Activated T-cell treated with anti-CD3 and anti-CD28 coated beads, Interleukin-2, amount 50 U/mL, for 72 hours (primary cell): ENCODE measurements around the gene DACT2. TPM values are rescaled to one million over a fixed set of nuclear protein-coding genes. Genes with fewer than 3 reads are reported as not detected.
A peak's percentile ranks its signal among the peaks of the same experiment; 100 is the strongest.
"Not testable (repeated sequence)": the region's sequence is repeated elsewhere in the genome, so short reads cannot be mapped to it uniquely, and the experiment has no call there.

Experiments used
- ATAC-seq, 2 donors: fragments of 150-1000 bp; cut with Tn5 transposase; replicated peaks in 1 of 2; 2 replicates each; pipeline ENCODE4 v1.10.0; 2021; ENCODE audit warnings: moderate library complexity in 2 of 2, mild to moderate bottlenecking in 1 of 2
- DNase-seq, 2 donors: peaks; one replicate each; pipeline ENCODE4 v3.0.0; 2021 to 2022; ENCODE audit warnings: mixed read lengths in 1 of 2
- H3K27ac Mint-ChIP-seq: one replicate; pipeline ENCODE4 v1.8.0; 2022; ENCODE audit warnings: mild to moderate bottlenecking, moderate library complexity, mixed read lengths
- H3K27me3 Mint-ChIP-seq: one replicate; pipeline ENCODE4 v1.8.0; 2022; ENCODE audit warnings: low read depth, mixed read lengths
- H3K36me3 Mint-ChIP-seq, 2 donors: one replicate each; pipeline ENCODE4 v1.8.0; 2022; ENCODE audit warnings: mixed read lengths in 2 of 2, mild to moderate bottlenecking in 1 of 2; ENCODE audit not compliant: insufficient read depth in 2 of 2
- H3K4me1 Mint-ChIP-seq: one replicate; pipeline ENCODE4 v1.8.0; 2022; ENCODE audit warnings: low read depth, mixed read lengths
- H3K4me3 Mint-ChIP-seq, 2 donors: one replicate each; pipeline ENCODE4 v1.8.0; 2022; ENCODE audit warnings: mild to moderate bottlenecking in 2 of 2, mixed read lengths in 2 of 2, moderate library complexity in 2 of 2
- H3K9me3 Mint-ChIP-seq, 2 donors: one replicate each; pipeline ENCODE4 v1.8.0; 2022; ENCODE audit warnings: mixed read lengths in 2 of 2
- total RNA-seq, 2 donors: library from RNA; stranded (reverse); gene quantifications; one replicate each; pipeline ENCODE4 v1.2.3, GENCODE V29; 2022

DACT2 gene
- total RNA-seq, 2 donors from 2014 or later, result 0.14 to 1.3 TPM

DNA sequence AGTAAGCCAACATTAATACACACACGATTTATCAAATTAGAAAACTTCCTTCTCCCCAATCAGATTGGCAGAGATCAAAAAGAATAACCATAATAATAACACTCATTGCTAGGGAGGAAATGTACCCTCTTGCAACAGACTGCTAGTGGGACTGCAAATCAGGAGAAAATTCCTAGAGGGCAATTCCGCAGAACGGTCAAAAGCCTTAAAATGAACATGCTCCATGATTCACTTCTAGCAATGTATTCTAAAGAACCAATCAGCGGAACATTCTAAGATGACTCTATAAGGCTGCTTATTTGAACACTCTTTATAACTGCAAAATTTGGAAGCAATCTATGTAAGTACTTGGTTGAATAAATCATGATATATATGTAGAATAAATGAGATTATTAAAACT is 8.5 kb upstream of the DACT2 start:
- no peaks in the 10 kb centered on the region for H3K36me3 Mint-ChIP-seq
- no peak for DNase-seq
- peaks cover 0 to 7% of the 10 kb centered on the region in 2 donors for H3K9me3 Mint-ChIP-seq
- no peak overlapping the region for H3K4me3 Mint-ChIP-seq
- no peaks in the 10 kb centered on the region for H3K4me1 Mint-ChIP-seq
- H3K27me3 Mint-ChIP-seq, result peaks cover 46% of the 10 kb centered on the region
- no peak overlapping the region for H3K27ac Mint-ChIP-seq
- no peak for ATAC-seq

DNA sequence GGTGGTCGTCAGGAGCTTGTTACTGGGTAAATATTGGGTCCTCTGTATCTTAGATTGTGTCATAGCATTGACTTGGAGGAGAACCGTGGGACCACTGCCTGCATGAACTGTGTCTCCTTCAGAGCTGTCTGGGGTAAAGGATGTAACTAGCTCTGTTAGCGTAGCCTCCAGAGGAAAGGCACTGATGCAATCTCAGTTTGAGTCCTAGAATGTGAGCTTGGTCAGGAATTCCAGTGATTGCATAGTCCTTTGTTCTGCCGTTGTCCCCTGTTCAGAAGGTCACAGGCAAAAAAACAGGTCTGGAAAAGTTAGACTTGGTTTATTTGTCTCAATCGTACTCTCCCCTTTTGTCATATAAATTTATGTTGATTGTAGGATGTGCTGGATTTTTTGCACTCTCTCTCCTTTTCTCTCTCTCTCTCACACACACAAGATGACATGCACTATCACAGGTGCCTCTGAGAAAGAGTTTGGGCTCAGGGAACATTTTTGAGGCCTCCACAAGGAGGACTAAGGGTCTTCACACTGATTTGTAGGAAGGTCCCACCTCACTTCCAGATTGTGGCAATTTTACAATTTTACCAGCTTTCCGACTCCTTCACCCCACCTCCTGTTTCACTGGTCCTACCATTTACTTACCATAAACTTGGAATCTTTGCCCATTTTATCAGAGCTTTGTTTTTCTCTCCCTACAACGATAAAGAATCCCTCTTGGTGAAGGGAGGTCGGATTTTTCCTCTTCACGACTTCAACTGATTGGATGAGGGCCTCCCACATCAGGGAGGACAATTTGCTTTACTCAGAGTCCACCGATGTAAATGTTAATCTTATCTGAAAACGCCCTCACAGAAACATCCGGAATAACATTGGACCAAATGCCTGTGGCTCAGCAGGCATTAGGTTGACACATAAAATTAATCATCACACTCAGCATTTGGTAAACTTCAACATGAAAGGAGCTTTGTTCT is 7.0 kb upstream of the DACT2 start:
- no peak for ATAC-seq
- no peak for DNase-seq
- H3K27ac Mint-ChIP-seq, result no peak overlapping the region
- no peaks in the 10 kb centered on the region for H3K4me1 Mint-ChIP-seq
- H3K36me3 Mint-ChIP-seq, result peaks cover 0 to 3% of the 10 kb centered on the region in 2 donors
- peaks cover 49% of the 10 kb centered on the region for H3K27me3 Mint-ChIP-seq
- H3K9me3 Mint-ChIP-seq, result peaks cover 0 to 7% of the 10 kb centered on the region in 2 donors
- no peak overlapping the region for H3K4me3 Mint-ChIP-seq

DNA sequence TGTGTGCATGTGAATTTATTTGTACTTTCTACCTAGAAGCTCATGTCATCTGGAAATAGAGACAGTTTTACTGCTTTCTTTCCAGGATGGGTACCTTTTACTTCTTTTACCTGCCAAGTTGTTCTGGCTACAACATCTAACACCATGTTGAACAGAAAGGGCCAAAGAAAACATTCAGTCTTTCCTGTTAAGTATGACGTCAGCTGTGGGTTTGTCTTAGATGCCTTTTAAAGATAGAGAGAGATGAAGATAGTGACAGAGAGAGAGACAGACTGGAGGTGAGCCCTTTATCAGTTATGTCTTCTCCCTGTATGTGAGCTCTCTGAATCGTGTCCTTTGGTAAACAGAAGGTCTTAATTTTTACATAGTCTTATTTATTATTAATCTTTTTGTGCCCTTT is 3.4 kb upstream of the DACT2 start:
- Mint-ChIP-seq H3K36me3 (peaks cover 0 to 4% of the 10 kb centered on the region in 2 donors), H3K27ac (no peak overlapping the region), H3K4me1 (no peaks in the 10 kb centered on the region), H3K27me3 (peaks cover 68% of the 10 kb centered on the region), H3K4me3 (no peak overlapping the region), H3K9me3 (peaks cover 0 to 6% of the 10 kb centered on the region in 2 donors)
- ATAC-seq, result peak in 1 of 2 donors; percentile 44
- no peak for DNase-seq

DNA sequence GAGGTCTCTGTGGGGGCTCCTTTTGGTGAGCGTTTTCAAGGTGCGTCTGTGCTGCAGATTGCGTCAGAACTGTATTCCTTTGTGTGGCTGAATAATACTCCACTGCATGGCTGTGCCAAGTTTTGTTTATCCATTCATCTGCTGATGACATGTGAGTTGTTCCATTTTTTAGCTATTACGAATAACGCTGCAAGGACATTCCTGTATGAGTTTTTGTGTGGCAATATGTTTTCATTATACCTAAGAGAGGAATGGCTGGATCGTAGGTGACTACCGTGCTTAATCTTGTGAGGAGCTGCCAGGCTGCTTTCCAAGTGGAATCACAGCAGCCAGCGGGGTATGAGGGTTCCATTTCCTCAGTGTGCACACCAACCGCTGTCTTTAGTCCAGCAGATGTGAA is 1.1 kb upstream of the DACT2 start:
- no peak overlapping the region for H3K27ac Mint-ChIP-seq
- H3K9me3 Mint-ChIP-seq, result no peaks in the 10 kb centered on the region
- ATAC-seq (no peak), DNase-seq (no peak)
- H3K36me3 Mint-ChIP-seq, result peaks cover 0 to 4% of the 10 kb centered on the region in 2 donors
- no peaks in the 10 kb centered on the region for H3K4me1 Mint-ChIP-seq
- peaks cover 46% of the 10 kb centered on the region for H3K27me3 Mint-ChIP-seq
- H3K4me3 Mint-ChIP-seq, result no peak overlapping the region

DNA sequence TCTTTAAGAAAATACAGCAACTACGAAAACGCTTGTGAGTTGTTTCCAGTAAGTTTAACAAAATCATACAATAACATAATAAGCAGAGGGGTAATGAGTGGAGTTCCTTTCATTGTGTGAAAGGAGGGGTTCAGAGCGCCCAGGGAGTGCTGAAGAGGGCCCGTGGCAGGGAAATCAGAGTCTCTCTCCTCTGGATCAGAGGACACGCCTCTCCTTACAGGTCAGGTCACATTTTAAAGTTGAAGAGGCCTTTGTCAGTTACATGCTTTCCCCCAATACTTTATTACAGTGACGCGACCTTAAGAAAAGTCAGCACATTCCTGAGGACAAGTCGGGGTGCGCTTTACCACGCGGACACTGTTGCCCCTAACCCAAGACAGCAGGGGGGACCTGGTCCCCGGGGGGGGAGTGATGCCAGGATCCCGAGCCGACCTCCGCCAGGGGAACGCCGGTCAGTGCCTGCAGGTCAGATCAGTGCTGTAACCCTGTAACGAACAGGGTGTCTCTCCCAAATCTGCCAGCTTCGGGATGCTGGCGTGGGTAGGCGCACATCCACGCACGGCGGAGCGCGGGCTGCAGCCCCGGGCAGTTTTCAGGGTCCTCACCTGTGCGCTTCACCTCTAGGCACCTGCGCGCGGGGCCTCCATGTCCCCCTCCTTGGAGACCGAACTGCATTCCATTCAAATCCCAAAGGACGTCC is 848 bp downstream of the DACT2 start:
- Mint-ChIP-seq H3K27ac (no peak overlapping the region), H3K4me1 (no peaks in the 10 kb centered on the region), H3K4me3 (peak overlapping the region in 1 of 2 donors; percentile 14), H3K27me3 (peaks cover 36% of the 10 kb centered on the region), H3K9me3 (no peaks in the 10 kb centered on the region), H3K36me3 (peaks cover 0 to 4% of the 10 kb centered on the region in 2 donors)
- no peak for DNase-seq
- no peak for ATAC-seq

DNA sequence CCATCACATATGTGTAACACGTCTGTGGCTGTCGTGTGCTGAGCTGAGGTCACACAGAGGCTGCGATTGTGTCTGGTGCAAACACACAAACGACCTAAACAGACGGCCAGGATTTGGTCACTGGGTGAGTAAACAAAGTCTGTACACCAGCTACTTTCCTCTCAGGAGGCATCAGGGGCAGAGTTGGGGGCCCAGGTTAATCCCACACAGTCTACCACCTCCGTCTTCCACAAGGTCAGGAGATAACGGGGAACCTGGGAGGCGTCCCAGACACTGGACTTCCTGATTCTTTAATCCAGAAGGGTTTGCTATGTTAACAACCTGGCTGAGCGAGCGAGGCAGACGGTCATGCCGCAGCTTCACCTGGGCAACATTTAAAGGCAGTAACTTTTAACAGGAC is 1.5 kb downstream of the DACT2 start:
- ATAC-seq, result no peak
- Mint-ChIP-seq H3K9me3 (no peaks in the 10 kb centered on the region), H3K27ac (no peak overlapping the region), H3K27me3 (peaks cover 32% of the 10 kb centered on the region), H3K36me3 (peaks cover 0 to 4% of the 10 kb centered on the region in 2 donors), H3K4me3 (no peak overlapping the region), H3K4me1 (no peaks in the 10 kb centered on the region)
- DNase-seq, result no peak

DNA sequence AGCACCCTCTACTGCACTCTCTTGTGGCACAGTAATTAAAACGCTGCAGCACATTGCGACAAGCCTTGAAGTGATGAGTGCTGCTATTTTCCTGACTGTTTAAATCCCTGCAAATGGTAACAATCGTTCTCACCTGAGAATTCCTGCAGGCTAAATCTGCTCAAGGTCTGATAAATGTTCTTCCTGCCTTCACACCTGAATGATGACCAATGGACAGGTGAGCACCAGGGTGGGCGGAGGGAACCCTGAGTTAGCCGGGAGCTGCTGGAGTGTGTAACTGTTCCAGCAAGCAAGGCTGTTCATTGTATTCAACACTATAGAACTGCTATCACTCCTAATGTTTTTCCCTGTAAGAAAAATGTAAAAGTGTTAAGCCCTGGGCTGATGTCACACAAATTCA is 4.0 kb downstream of the DACT2 start:
- Mint-ChIP-seq H3K4me3 (no peak overlapping the region), H3K36me3 (no peaks in the 10 kb centered on the region), H3K27me3 (peaks cover 19% of the 10 kb centered on the region), H3K4me1 (no peaks in the 10 kb centered on the region), H3K27ac (no peak overlapping the region), H3K9me3 (no peaks in the 10 kb centered on the region)
- ATAC-seq (no peak), DNase-seq (no peak)

DNA sequence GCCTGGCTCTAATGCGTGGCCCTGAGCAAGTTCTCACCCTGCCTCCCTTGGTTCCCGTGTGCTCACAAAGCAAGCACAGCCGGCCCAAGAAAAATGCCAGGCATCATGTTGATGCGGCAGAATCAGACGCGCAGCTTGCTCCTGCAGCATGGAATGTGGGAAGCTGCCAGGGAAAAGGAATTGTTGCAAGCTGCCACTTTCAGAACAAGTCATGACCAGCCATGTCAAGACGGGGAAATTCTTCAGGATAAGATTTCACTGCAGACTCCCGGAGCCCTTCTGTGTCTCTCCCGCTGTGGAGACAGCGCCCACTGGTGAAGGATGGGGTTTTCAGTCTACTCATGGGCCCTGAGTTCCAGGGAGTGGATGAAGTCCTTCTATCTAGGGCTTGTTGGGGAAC is 4.6 kb downstream of the DACT2 start:
- H3K36me3 Mint-ChIP-seq, result no peaks in the 10 kb centered on the region
- no peaks in the 10 kb centered on the region for H3K4me1 Mint-ChIP-seq
- H3K9me3 Mint-ChIP-seq, result no peaks in the 10 kb centered on the region
- peaks cover 16% of the 10 kb centered on the region for H3K27me3 Mint-ChIP-seq
- no peak overlapping the region for H3K27ac Mint-ChIP-seq
- ATAC-seq, result no peak
- no peak for DNase-seq
- no peak overlapping the region for H3K4me3 Mint-ChIP-seq

DNA sequence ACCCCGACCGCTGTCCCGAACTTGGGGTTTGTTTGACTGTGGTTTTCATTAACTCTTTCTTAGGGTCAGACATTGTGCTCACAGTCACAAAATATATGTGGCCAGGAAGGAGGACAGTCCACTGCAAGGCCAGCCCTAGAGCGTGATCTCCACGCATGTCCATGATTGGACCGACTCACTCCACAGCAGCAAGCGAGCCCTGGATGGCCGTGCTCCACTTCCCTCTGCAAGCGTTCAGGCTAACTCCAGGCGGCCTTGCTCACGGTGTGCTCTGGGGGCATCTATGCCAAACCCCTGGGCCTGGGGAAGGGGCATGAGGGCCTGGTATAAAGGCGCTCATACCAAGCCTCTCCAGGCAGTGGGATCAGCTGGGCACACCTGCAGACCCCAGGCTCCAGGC is 5.6 kb downstream of the DACT2 start:
- ATAC-seq, result no peak
- Mint-ChIP-seq H3K9me3 (no peaks in the 10 kb centered on the region), H3K36me3 (no peaks in the 10 kb centered on the region), H3K4me3 (no peak overlapping the region), H3K27ac (no peak overlapping the region), H3K4me1 (no peaks in the 10 kb centered on the region), H3K27me3 (peaks cover 16% of the 10 kb centered on the region)
- DNase-seq, result no peak

DNA sequence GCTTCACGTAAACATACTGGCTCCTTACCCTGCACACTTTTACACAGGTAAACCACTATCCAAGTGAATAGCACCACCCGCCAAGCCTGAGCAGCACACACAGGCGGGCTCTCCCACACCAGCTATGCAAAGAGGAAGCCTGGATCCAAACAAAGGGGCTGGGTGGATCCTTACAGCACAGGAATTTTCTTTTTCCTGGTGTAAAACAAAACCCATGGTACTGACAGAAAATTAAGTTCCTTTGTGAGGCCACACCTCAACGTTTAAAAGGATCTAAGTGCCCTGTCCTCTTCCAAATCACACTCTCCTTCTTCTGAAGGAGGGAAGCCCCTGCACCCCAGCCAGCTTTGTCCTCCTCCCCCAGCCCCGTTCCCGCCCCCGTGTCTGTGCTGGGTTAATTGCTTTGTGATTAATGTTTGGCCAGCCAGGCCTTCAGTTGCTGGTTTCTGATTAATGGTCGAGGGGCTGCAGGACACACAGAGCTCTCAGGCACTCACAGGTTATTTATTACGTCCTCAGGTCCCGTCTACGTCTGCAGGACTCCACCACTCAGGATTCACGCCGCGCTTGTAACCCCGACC is 6.1 kb downstream of the DACT2 start:
- Mint-ChIP-seq H3K27ac (no peak overlapping the region), H3K36me3 (no peaks in the 10 kb centered on the region), H3K27me3 (peaks cover 13% of the 10 kb centered on the region), H3K4me3 (no peak overlapping the region), H3K4me1 (no peaks in the 10 kb centered on the region), H3K9me3 (no peaks in the 10 kb centered on the region)
- ATAC-seq, result no peak
- DNase-seq, result no peak

DNA sequence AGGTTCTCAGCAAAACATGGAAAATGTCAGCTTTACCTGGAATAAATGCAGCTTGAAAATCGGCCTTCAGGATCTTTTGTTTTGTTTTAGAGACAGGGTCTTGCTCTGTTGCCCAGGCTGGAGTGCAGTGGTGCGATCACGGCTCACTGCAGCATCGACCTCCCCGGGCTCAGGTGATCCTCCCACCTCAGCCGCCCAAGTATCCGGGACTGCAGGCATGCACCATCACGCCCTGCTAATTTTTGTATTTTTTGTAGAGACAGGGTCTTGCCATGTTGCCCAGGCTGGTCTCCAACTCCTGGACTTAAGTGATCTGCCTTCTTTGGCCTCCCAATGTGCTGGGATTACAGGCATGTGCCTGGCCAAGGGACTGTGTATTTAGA is 7.5 kb downstream of the DACT2 start:
- not testable (repeated sequence) for H3K4me1 Mint-ChIP-seq, ATAC-seq, H3K27me3 Mint-ChIP-seq, H3K4me3 Mint-ChIP-seq, H3K27ac Mint-ChIP-seq, H3K36me3 Mint-ChIP-seq, DNase-seq, H3K9me3 Mint-ChIP-seq

DNA sequence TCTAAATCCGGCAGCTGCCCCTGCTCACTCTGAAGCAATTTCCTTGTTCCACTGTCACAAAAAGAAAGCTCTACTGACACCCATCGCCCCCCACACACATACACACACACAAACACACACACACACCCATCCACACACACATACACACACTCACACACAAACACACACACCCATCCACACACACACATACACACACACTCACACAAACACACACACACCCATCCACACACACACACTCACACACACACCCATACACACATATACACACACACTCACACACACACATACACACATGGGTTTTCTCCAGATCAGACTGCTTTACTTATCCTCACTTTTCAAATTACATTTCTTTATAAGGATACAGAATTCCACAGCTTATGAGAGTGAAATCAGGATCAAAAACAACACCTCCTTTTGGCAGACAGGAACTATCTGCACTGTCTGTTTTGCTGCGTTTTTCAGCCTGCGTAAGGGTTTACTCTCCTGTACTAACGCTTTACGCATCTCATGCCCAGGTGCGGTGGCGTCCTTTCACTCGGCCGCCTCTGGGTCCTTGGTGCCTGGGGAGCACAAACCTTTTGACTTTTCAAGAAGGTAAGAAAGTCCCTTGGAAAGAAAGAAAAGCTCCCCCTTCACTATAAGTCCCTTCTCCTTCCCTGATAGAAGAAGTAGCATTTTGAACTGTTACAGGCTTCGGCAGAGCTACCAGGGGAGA is 8.0 kb downstream of the DACT2 start:
- DNase-seq (no peak), ATAC-seq (no peak)
- no peak overlapping the region for H3K4me3 Mint-ChIP-seq
- H3K27ac Mint-ChIP-seq, result no peak overlapping the region
- H3K9me3 Mint-ChIP-seq, result no peaks in the 10 kb centered on the region
- H3K27me3 Mint-ChIP-seq, result peaks cover 11% of the 10 kb centered on the region
- no peaks in the 10 kb centered on the region for H3K4me1 Mint-ChIP-seq
- no peaks in the 10 kb centered on the region for H3K36me3 Mint-ChIP-seq

DNA sequence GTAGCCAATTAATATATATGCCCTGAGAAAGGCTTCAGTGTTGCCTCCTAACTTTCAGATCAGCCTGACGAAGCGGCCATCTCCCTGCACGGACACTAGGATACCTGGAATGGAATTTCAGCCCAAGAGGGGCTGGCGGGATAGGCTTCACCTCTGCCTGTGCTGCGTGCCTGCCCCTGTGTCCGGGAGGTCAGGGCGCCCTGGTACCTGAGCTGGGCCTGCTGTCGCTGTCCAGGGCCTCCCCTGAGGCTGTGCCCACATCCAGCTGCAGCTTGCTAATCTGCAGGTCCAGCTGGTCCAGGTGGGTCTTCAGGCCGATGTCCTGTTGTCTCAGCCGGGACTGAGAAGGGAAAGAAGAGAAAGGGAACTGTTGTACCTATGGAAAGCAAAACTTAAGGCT is 8.6 kb downstream of the DACT2 start:
- H3K27ac Mint-ChIP-seq, result no peak overlapping the region
- no peaks in the 10 kb centered on the region for H3K9me3 Mint-ChIP-seq
- DNase-seq, result no peak
- H3K36me3 Mint-ChIP-seq, result no peaks in the 10 kb centered on the region
- no peak for ATAC-seq
- H3K27me3 Mint-ChIP-seq, result peaks cover 12% of the 10 kb centered on the region
- H3K4me1 Mint-ChIP-seq, result no peaks in the 10 kb centered on the region
- H3K4me3 Mint-ChIP-seq, result no peak overlapping the region
